ENCODE data around the gene CDC26. TPM values are rescaled to one million over a fixed set of nuclear protein-coding genes. Genes with fewer than 3 reads are reported as not detected.
"Not testable (repeated sequence)": the region's sequence is repeated elsewhere in the genome, so short reads cannot be mapped to it uniquely, and the experiment has no call there.

The CDC26 gene
- total RNA-seq, 3 donors from 2014 or later = 19.3 to 45.8 (median 25.9) TPM

- DNase-seq (peak in 1 of 3 donors; percentile 83), ATAC-seq (peak; percentile 89)
- Histone ChIP-seq H3K9me3 (no peaks in the 10 kb centered on the region), H3K4me1 (ENCODE audit: low read depth) (no peaks in the 10 kb centered on the region), H3K36me3 (ENCODE audit: low read depth) (no peaks in the 10 kb centered on the region), H3K4me3 (no peak overlapping the region)
- TF ChIP-seq, protein P1, sequence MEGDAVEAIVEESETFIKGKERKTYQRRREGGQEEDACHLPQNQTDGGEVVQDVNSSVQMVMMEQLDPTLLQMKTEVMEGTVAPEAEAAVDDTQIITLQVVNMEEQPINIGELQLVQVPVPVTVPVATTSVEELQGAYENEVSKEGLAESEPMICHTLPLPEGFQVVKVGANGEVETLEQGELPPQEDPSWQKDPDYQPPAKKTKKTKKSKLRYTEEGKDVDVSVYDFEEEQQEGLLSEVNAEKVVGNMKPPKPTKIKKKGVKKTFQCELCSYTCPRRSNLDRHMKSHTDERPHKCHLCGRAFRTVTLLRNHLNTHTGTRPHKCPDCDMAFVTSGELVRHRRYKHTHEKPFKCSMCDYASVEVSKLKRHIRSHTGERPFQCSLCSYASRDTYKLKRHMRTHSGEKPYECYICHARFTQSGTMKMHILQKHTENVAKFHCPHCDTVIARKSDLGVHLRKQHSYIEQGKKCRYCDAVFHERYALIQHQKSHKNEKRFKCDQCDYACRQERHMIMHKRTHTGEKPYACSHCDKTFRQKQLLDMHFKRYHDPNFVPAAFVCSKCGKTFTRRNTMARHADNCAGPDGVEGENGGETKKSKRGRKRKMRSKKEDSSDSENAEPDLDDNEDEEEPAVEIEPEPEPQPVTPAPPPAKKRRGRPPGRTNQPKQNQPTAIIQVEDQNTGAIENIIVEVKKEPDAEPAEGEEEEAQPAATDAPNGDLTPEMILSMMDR (IDR thresholded peaks at IDR 0.05) = no peak
- intact Hi-C loops (cut with DNase I, micrococcal nuclease) = loop anchor here in 1 of 2 donors (10.0 kb wide), 1 partner anchor 105 kb away; the partner anchor contains the start of gene ALAD
Measured at GRCh38 chr9:113299800-113300292, 24.5 kb upstream of the CDC26 start.

GRCh38 chr9:113298924-113299770 lies 23.8 kb upstream of the CDC26 start:
- H3K36me3 ChIP-seq (ENCODE audit: low read depth) = no peaks in the 10 kb centered on the region
- no peak overlapping the region for H3K4me3 ChIP-seq
- TF ChIP-seq, protein P1 (IDR thresholded peaks at IDR 0.05) = no peak
- intact Hi-C loops (cut with DNase I, micrococcal nuclease) = no loop called here
- no peaks in the 10 kb centered on the region for H3K9me3 ChIP-seq
- no peak for DNase-seq
- ATAC-seq = no peak
- no peaks in the 10 kb centered on the region for H3K4me1 ChIP-seq (ENCODE audit: low read depth)

GRCh38 chr9:113298311-113298710 lies 22.9 kb upstream of the CDC26 start:
- Histone ChIP-seq H3K4me1 (ENCODE audit: low read depth) (no peaks in the 10 kb centered on the region), H3K9me3 (no peaks in the 10 kb centered on the region), H3K4me3 (no peak overlapping the region), H3K36me3 (ENCODE audit: low read depth) (no peaks in the 10 kb centered on the region)
- intact Hi-C loops (cut with DNase I, micrococcal nuclease) = no loop called here
- ATAC-seq = no peak
- DNase-seq = no peak
- TF ChIP-seq, protein P1 (IDR thresholded peaks at IDR 0.05) = no peak

GRCh38 chr9:113296796-113297558 lies 21.6 kb upstream of the CDC26 start:
- ATAC-seq (no peak), DNase-seq (no peak)
- intact Hi-C loops (cut with DNase I, micrococcal nuclease) = no loop called here
- no peak overlapping the region for H3K4me3 ChIP-seq
- H3K4me1 ChIP-seq (ENCODE audit: low read depth) = no peaks in the 10 kb centered on the region
- TF ChIP-seq, protein P1 (IDR thresholded peaks at IDR 0.05) = no peak
- no peaks in the 10 kb centered on the region for H3K9me3 ChIP-seq
- no peaks in the 10 kb centered on the region for H3K36me3 ChIP-seq (ENCODE audit: low read depth)

DNA sequence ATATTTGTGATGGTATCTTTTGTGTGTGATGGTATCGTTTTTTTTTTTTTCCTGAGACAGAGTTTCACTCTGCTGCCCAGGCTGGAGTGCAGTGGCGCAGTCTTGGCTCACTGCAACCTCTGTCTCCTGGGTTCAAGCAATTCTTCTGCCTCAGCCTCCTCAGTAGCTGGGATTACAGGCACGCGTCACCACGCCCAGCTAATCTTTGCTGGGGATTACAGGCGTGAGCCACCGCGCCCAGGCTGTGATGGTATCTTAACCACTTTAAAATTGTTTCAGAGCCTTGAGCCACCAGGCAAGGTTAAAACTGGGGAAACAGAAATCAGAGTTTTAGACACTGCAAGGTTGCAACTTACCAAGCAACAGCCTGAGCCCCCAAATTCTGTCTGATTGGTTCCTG lies 20.9 kb upstream of the CDC26 start:
- DNase-seq = peak in 2 of 3 donors; percentile 51 to 57
- H3K4me1 ChIP-seq (ENCODE audit: low read depth); H3K4me3 ChIP-seq; intact Hi-C loops (cut with DNase I, micrococcal nuclease); H3K36me3 ChIP-seq (ENCODE audit: low read depth); H3K9me3 ChIP-seq: not testable (repeated sequence)
- ATAC-seq = peak; percentile 44
